ENCODE results near the gene CD37.
"Not testable (repeated sequence)": the region's sequence is repeated elsewhere in the genome, so short reads cannot be mapped to it uniquely, and the experiment has no call there.

The CD37 gene, protein sequence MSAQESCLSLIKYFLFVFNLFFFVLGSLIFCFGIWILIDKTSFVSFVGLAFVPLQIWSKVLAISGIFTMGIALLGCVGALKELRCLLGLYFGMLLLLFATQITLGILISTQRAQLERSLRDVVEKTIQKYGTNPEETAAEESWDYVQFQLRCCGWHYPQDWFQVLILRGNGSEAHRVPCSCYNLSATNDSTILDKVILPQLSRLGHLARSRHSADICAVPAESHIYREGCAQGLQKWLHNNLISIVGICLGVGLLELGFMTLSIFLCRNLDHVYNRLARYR

DNA sequence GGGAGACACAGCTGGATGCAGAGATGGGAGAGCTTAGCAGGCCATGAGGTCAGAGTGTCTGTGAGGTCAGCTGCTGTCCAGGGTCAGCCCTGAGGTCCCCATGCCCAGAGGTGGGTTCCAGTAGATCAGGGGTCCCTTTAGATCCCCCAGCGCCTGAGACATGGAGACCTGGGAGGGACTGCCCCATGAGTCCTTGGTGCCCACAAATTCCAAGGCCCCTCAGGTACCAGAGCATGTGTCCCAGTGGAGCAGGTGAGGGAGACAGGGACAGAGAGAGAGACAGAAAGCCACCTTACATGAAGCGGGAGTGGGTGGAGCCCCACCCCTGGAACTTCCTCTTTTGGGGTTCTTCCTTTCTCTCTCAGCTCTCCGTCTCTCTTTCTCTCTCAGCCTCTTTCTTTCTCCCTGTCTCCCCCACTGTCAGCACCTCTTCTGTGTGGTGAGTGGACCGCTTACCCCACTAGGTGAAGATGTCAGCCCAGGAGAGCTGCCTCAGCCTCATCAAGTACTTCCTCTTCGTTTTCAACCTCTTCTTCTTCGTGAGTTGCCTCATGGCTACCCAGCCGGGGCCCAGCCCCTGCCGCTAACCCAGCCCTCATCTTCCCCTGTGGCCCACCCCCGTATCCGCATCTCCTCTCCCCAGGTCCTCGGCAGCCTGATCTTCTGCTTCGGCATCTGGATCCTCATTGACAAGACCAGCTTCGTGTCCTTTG is at the start of gene CD37:
CD37 (plus strand) TSS at position 336 of the 713 bp plus-strand sequence; CDS start at position 471, 135 bp downstream.
- in situ Hi-C loops (cut with MboI; ENCODE audit: low sequenced_read_pairs): no loop called here

DNA sequence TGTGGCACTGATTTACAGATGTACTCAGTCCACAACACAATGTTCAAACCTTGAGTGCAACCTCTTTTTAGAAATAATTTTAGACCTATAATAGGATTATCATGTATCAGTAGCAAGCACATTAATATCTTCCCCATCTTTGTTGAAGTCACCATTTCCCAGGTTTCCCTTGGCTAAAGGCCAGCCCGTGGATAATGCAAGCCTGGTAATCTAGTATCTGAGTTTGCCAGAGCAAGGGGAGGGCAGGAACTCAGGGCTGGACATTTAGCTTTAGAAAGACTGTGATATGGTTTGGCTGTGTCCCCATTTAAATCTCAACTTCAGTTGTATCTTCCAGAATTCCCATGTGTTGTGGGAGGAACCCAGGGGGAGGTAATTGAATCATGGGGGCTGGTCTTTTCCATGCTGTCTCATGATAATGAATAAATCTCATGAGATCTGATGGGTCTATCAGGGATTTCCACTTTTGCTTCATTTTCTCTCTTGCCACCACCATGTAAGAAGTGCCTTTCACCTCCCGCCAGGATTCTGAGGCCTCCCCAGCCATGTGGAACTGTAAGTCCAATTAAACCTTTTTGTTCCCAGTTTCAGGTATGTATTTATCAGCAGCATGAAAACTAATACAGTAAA is 48.0 kb upstream of the CD37 start:
- in situ Hi-C loops (cut with MboI; ENCODE audit: low sequenced_read_pairs): no loop called here

DNA sequence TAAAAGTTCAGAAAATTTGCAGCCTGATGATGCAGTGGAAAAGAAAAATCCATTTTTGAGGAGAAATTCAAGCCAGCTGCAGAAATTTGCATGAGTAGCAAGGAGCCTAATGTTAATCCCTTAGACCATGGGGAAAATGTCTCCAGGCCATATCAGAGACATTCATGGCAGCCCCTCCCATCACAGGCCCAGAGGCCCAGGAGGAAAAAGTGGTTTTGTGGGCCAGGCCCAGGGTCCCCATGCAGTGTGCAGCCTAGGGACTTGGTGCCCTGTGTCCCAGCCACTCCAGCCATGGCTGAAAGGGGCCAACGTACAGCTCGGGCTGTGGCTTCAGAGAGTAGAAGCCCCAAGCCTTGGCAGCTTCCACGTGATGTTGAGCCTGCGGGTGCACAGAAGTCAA is 47.0 kb upstream of the CD37 start:
- in situ Hi-C loops (cut with MboI; ENCODE audit: low sequenced_read_pairs): not testable (repeated sequence)

DNA sequence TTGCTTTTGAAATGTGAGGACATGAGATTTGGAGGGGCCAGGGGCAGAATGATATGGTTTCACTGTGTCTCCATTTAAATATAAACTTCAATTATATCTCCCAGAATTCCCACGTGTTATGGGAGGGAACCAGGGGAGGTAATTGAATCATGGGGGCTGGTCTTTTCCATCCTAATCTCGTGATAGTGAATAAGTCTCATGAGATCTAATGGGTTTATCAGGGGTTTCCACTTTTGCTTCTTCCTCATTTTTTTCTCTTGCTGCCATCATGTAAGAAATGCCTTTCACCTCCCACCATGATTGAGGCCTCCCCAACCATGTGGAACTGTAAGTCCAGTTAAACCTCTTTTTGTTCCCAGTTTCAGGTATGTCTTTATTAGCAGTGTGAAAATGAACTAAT is 45.9 kb upstream of the CD37 start:
- in situ Hi-C loops (cut with MboI; ENCODE audit: low sequenced_read_pairs): not testable (repeated sequence)

DNA sequence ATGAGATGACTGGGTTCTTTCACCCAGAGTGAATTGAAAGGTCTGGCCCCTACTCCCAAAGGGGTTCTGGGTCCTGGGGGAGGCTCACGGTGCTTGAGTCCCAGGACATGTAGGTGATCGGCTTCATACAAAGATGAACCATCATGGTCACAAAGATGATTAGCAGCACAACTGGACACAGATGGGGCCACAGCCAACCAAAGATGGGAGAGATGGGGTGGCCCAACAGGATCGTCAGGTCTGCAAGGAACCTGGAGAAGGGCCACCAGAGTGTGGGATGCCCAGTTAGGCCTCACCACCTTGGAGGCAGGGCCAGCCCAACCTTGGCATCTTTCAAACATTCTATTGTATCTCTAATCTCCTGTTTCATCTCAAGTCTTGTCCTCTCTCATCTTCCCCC is 44.7 kb upstream of the CD37 start:
- in situ Hi-C loops (cut with MboI; ENCODE audit: low sequenced_read_pairs): no loop called here

DNA sequence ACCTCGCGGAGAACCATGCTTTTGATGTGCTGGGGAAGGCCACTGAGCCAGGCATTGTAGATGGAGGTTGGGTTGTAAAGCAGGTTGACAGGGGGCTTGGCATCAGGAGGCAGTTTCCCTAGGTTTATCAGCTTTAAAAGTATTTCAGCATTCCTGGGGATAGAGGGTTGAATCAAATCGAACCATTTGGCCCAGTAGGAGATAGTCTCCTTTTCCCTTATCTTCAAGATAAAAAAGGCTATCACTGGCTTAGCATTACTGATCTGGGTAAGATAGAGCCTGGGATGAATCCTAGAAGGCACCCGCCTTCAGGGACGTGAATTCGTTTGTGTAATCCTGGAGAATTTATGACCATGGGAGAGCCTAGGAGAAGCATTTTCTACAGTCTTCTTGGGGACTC is 40.8 kb upstream of the CD37 start:
- in situ Hi-C loops (cut with MboI; ENCODE audit: low sequenced_read_pairs): no loop called here

DNA sequence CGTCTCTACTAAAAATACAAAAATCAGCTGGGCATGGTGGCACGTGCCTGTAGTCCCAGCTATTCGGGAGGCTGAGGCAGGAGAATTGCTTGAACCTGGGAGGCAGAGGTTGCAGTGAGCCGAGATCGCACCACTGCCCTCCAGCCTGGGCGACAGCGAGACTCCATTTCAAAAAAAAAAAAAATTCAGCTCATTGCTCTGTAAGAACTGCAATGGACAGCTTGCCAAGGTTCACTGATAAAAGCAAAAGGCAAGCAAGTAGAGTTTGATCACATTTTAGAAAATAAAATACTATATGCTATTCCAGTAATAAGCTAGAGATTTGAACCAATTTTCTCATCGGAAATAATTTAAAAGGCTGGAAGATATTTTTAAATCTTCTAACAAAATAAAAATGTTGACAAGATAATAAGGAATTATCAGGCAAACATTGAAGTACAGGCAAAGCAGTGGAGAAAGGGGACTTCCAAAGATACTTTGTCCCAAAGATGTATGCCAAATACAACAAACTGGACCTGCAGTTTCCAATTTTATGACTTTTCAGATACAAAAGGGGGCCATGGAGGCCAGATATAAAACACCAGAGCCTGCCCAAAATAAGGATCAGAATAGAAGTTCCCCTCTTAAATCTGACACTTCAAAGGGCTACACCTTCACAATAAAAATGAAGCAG is 39.9 kb upstream of the CD37 start:
- in situ Hi-C loops (cut with MboI; ENCODE audit: low sequenced_read_pairs): no loop called here

DNA sequence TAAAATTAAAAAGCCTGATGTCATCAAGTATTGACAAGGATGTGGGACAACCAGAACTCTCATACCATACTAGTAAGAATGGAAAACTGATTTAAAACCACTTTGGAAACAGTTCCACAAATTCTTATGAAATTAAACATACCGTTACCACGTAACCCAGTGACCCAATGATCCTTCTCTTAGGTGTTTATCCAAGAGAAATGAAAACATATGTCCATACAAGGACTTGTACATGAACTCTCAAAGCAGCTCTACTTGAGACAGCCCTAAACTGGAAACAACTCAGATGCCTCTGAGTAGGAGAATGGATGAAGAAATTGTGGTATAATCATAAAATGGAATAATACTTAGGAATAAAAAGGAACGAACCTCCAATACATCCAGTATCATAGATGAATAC is 37.8 kb upstream of the CD37 start:
- in situ Hi-C loops (cut with MboI; ENCODE audit: low sequenced_read_pairs): no loop called here

DNA sequence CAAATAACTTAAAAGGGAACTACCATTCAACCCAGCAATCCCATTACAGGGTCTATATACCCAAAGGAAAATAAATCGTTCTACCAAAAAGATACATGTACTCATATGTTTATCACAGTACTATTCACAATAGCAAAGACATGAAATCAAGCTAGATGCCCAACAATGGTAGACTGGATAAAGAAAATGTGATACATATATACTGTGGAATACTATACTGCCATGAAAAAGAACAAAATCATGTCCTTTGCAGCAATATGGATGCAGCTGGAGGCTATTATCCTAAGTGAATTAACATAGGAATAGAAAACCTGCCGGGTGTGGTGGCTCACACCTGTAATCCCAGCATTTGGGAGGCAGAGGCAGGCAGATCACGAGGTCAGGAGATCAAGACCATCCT is 36.6 kb upstream of the CD37 start:
- in situ Hi-C loops (cut with MboI; ENCODE audit: low sequenced_read_pairs): not testable (repeated sequence)

DNA sequence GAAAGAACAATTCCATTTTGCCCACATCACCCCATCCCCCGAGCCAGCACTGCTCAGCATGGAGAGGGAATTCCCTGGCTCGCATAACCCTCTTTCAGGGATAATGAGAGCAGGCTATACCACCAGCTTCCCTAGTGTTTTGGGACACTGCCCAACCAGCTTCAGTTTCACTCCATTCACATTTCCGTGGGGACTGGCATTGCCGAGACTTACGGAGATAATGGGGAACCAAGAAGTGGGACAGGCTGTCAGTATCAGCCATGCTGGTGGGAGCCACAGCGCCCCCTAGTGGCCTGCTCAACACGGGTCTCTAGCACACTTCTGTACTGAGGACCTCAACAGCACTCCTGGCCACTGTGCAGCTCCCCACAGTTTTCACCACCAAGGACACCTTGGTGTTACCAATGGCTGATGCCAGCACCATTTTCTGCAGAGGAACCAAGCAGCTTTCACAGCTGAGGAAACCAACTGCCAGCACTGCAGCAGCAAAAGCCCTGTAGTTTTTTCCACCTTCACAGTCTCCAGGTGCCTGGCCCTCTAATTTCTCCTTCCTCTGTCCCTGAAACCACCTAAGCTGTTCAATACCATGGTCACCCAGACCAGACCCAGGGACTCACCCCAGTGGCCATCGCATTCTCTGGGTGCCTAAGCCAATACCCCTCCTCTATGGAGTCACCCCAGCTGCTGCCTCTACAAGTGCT is 33.9 kb upstream of the CD37 start:
- in situ Hi-C loops (cut with MboI; ENCODE audit: low sequenced_read_pairs): no loop called here

DNA sequence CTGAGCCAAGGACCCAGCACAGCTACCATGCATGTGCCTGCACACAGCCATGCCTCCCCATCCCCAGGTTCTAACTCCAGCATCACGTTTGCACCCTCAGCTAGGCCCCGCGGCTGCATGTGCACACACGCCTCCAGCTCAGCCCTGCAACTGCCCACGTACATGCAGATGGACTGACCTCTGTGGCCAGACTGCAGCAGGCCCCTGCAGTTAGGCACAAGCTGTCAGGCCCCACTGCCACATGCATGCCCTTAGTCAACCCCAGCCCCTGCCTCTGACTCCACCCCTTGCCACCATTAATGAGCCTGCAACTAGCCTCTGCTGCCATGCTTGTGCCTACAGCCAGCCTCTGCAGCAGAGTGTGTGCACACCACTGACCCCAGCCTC is 33.3 kb upstream of the CD37 start:
- in situ Hi-C loops (cut with MboI; ENCODE audit: low sequenced_read_pairs): no loop called here

DNA sequence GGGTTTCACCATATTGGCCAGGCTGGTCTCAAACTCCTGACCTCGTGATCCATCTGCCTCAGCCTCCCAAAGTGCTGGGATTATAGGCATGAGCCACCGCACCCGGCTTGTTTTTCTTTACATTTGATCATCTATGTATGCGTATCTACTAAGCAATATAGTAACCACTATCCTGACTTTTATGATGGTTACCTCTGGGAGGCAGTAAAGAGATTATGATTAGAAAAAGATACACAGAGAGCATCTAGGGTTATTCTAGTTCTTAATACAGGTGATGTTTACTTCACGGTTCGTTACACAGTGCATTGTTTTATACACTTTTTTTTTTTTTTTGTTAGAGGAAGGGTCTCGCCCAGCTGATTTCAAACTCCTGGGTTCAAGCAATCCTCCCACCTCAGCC is 28.5 kb upstream of the CD37 start:
- in situ Hi-C loops (cut with MboI; ENCODE audit: low sequenced_read_pairs): not testable (repeated sequence)

DNA sequence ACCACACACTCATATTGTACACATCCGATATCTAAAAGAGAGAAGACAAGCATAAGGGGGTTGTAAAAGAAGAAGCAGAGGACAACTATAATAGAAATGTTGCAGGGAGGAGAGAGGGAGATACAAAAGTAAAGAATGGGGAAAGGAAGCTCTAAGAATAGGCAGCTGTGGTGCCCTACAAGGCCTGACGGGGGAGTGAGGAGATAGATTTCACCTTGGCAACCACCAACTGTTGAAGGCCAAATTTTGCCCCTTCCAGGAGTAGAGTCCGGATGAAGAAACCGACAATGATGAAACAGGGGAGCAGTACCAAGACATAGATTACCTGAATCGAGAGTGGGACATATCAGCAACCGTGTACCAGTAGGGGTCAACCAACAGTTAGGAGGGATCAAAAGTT is 26.1 kb upstream of the CD37 start:
- in situ Hi-C loops (cut with MboI; ENCODE audit: low sequenced_read_pairs): no loop called here

DNA sequence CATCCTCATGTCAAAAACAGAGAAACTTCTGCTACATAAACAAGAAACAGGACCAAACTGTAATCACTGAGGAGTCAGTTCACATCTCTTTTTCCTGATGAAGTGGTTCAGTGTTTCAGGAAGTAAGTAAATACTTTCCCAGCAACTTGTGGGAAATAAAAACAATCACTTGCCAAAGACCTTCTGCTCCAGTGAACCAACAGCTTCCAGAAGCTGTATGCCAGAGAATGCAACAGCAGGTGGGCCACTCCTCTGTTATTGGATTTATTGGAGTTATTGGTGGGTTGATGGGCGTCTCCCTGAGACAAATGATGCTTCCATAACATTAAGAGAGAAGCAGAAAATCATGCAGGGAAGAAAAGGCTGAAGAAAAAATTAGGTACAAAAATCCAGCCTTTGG is 20.1 kb upstream of the CD37 start:
- in situ Hi-C loops (cut with MboI; ENCODE audit: low sequenced_read_pairs): no loop called here

DNA sequence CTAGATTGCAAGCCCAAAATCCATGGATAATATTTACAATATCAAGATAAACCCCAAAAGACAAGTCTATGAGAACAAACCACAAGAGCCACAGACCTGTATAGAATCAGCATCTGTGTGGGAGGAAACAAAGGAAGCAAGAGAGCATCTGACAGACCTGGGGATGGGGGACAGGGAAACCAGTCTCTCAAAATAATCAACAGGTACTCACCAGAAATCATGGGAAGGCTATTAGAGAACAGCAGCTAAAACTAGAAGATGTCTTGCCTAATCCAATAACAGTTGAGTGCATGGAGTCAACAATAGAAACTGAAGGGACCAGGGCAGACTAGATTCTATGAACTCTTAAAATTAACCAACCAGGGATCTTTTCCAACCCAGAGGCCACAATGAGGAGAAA is 18.9 kb upstream of the CD37 start:
- in situ Hi-C loops (cut with MboI; ENCODE audit: low sequenced_read_pairs): no loop called here

DNA sequence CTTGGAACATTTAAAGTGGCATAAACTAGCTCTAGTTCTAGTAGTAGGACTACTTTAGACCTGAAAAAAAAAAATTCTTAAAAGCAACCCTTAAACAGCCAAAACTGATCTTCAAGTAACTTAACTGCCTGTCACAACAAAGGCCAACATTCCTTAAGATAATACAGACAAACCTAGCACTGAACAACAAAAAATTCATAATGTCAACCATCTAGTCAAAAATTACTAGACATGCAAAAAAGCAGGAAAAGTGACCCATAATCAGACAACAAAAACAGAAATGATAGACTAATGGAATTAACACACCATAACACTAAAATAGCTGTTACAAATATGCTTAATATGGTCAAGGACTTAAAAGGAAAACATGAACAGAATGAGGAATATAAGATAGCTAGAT is 16.9 kb upstream of the CD37 start:
- in situ Hi-C loops (cut with MboI; ENCODE audit: low sequenced_read_pairs): no loop called here

DNA sequence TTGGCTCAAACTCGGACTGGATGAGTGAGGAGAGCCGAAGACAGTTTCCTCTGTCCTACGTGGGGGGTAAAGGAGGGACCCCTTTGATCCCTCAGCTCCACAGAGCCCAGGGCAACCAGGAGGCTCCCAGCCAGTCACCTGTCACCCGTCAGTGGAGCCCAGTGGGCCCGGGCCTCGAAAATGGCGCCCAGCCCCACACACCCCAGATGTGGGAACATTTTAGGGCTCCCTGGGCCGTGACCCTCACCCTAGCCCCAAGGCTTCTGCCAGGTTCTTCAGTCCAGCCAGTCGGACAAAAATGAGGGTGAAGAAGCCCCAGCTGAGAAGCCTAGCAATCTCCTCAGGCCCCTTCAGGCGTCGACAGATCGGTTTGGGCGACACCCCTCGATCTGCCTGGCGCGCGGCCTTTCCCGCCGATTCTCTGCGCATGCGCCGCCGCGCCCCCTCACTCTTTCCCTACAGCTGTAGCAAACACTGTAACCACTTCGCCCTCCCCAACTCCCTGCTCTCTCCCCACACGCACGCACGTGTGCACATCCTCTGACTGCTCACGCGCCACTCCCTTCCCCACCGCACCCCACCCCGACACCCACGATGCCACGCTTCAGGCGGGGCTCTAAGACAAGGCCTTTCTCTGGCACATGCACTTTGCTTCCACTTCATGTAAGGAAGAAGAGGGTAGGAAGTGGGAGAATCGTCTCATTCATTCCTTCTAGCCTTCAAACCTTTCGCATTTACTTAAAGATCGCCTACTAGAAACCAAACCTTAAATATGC is 10.2 kb upstream of the CD37 start, which contains the start of gene SLC6A16:
SLC6A16 (minus strand) TSS at position 391 of the 776 bp plus-strand sequence. CDS start 13,844 bp downstream, outside the sequence.
- in situ Hi-C loops (cut with MboI; ENCODE audit: low sequenced_read_pairs): no loop called here

DNA sequence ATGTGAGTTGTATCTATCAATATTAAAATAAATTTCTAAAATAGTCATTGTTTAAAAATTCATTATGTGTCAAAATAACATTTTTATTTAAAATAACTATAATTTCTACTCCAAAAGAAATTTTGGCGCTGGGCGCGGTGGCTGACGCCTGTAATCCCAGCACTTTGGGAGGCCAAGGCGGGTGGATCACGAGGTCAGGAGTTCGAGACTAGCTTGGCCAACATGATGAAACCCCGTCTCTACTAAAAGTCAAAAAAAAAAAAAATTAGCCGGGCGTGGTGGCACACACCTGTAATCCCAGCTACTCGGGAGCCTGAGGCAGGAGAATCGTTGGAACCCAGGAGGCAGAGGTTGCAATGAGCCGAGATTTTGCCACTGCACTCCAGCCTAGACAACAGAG is 9.4 kb upstream of the CD37 start:
- in situ Hi-C loops (cut with MboI; ENCODE audit: low sequenced_read_pairs): not testable (repeated sequence)

DNA sequence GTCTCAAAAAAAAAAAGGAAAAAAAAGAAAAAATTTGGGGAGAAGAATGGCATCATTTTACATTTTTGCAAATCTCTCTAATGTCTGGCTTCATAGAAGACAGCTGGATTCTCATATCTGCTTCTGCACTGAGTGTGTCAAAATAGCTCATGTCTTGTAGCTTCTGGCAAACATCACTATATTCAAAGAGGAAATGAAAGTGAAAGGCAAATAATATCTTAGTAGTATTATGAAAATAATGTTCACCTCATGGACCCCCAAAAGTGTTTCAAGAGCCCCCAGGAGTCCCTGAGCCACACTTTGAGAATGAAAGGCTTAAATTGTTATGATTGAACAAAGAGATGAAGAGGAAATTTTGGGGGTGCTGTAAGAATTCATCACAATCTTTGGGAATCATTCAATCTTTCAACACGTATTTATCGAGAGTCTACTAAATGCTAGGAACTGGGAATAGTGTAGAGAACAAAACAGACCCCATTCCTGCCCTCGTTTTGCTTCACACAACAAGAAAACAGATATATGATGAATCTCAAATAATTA is 9.0 kb upstream of the CD37 start:
- in situ Hi-C loops (cut with MboI; ENCODE audit: low sequenced_read_pairs): no loop called here
